NCI-H2081 (cell line): ENCODE measurements around the gene CPO.
"Not testable (repeated sequence)": the region's sequence is repeated elsewhere in the genome, so short reads cannot be mapped to it uniquely, and the experiment has no call there.

Experiments
- DNase-seq, 2 experiments: peaks; one replicate each; lab custom pipeline; 2025; lab: John Stamatoyannopoulos, UW

CPO gene

GRCh38 chr2:206939340-206939739, at the start of gene CPO:
CPO (plus strand) TSS chr2:206939518; CDS start chr2:206939600, 82 bp downstream.
- no peak for DNase-seq

GRCh38 chr2:206890179-206890578, 49.1 kb upstream of the CPO start:
- no peak for DNase-seq

- no peak for DNase-seq
Observed at GRCh38 chr2:206890926-206891325, 48.4 kb upstream of the CPO start.

- no peak for DNase-seq
Observed at GRCh38 chr2:206915121-206915520, 24.2 kb upstream of the CPO start.

- DNase-seq = no peak
Observed at GRCh38 chr2:206918263-206918662, 21.1 kb upstream of the CPO start.

GRCh38 chr2:206920310-206920709, 19.0 kb upstream of the CPO start:
- DNase-seq = no peak

GRCh38 chr2:206920951-206921350, 18.4 kb upstream of the CPO start:
- DNase-seq = no peak

GRCh38 chr2:206921529-206921928, 17.8 kb upstream of the CPO start:
- no peak for DNase-seq

- DNase-seq = no peak
Observed at GRCh38 chr2:206935991-206936842, 3.1 kb upstream of the CPO start.

GRCh38 chr2:206936843-206937230, 2.5 kb upstream of the CPO start:
- no peak for DNase-seq

GRCh38 chr2:206937555-206937954, 1.8 kb upstream of the CPO start:
- no peak for DNase-seq

GRCh38 chr2:206940546-206940945, 1.2 kb downstream of the CPO start:
- DNase-seq = no peak

- DNase-seq = no peak
Observed at GRCh38 chr2:206942592-206943478, 3.5 kb downstream of the CPO start.

- not testable (repeated sequence) for DNase-seq
Observed at GRCh38 chr2:206953404-206953803, 14.1 kb downstream of the CPO start.

- no peak for DNase-seq
Observed at GRCh38 chr2:206955253-206955652, 15.9 kb downstream of the CPO start.

- no peak for DNase-seq
Observed at GRCh38 chr2:206958261-206958660, 18.9 kb downstream of the CPO start.

- DNase-seq = no peak
Observed at GRCh38 chr2:206962966-206963365, 23.6 kb downstream of the CPO start.

GRCh38 chr2:206968134-206969086, 29.1 kb downstream of the CPO start:
- DNase-seq = no peak

- no peak for DNase-seq
Observed at GRCh38 chr2:206969192-206969591, 29.9 kb downstream of the CPO start.

GRCh38 chr2:206970589-206971360, 31.5 kb downstream of the CPO start:
- no peak for DNase-seq

GRCh38 chr2:206971805-206972204, 32.5 kb downstream of the CPO start:
- DNase-seq = no peak
